GM12872 (cell line): ENCODE measurements around the gene MAP3K7.

ENCODE experiments used
- TF ChIP-seq, protein P1 (sequence below): IDR thresholded peaks from 3 replicates; pipeline ENCODE4 v1.5.1; 2011; ENCODE audit warnings: low read depth, mild to moderate bottlenecking, low read length, moderate library complexity; ENCODE audit not compliant: insufficient read depth

The MAP3K7 gene

GRCh38 chr6:90586546-90586835 is 381 bp downstream of the MAP3K7 start:
- TF ChIP-seq, protein P1, sequence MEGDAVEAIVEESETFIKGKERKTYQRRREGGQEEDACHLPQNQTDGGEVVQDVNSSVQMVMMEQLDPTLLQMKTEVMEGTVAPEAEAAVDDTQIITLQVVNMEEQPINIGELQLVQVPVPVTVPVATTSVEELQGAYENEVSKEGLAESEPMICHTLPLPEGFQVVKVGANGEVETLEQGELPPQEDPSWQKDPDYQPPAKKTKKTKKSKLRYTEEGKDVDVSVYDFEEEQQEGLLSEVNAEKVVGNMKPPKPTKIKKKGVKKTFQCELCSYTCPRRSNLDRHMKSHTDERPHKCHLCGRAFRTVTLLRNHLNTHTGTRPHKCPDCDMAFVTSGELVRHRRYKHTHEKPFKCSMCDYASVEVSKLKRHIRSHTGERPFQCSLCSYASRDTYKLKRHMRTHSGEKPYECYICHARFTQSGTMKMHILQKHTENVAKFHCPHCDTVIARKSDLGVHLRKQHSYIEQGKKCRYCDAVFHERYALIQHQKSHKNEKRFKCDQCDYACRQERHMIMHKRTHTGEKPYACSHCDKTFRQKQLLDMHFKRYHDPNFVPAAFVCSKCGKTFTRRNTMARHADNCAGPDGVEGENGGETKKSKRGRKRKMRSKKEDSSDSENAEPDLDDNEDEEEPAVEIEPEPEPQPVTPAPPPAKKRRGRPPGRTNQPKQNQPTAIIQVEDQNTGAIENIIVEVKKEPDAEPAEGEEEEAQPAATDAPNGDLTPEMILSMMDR = no peak

GRCh38 chr6:90584636-90585255 is 2.1 kb downstream of the MAP3K7 start:
- TF ChIP-seq, protein P1 = no peak

DNA sequence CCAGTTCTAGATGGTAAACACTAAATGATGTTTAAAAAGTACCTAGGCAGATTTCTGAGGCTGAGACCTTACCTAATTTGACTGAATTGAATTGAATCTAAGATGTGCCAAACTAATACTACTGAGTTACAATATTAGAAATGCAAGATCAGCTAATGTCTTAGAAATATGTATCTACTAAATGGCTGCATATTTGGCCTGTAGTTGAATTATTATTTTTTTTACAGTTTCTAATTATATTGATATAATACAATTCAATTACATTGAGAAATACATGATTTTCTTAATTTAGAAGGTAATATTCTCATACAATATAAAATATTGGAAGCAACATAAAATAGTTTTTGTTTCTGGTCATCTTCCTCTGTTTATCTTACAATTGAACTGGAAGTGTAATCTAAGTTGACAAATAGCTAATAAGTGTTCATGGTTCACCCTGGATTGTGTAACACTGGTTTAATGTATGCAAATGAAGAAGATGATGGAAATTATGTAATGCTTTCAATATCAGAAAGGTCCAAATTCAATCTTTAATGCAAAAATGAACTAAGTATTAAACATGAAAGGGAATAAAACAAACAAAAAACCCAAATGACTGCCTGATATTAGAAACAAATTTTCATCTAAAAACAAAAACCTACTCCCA is 2.9 kb downstream of the MAP3K7 start:
- TF ChIP-seq, protein P1 = no peak

DNA sequence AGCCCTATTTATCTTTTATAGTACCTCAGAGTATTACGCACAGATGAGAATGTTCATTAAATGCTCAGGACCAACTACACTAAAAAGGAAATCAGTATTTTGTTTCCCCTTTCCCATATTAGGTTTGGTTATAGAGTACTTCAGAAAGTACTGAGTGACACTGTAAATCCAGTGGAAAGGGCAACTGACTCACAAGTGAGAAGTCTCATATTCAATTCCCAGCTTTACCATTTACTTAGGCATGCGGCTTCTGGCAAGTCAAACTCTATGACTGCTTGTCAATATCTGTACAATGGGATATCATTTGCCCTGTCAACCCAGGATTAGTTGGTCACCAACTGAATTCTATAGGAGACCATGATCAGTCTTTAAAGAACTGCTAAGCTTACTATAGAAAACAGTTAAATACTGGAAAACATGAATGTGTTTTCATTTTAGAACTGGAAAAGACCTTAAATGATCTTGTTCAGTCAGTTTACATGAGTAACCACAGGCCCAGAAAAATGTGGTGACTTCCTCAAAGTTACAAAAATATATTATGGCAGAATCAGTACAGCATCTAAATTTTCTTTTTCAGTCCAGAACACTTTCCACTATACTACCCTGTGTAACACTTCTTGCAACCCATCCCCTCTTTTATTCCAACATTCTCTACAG is 3.6 kb downstream of the MAP3K7 start:
- TF ChIP-seq, protein P1 = no peak

DNA sequence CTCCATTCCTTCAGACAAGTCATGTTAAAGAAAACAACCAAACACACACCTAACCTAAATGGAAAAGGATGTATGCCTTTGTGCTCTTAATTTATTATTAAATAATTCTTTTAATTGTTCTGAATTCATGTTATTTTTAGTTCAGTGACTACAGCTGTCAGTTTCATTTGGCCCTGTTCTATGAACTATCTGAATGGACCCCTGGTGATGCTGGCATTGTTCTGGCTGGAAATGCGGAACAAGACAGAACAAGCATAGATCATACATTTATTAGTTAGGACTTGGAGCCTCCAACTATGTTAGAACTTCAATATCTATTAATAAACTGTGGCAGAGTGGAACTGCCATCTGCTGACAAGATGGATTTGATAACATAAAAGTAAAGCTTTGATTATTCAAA is 5.7 kb downstream of the MAP3K7 start:
- TF ChIP-seq, protein P1 = no peak

DNA sequence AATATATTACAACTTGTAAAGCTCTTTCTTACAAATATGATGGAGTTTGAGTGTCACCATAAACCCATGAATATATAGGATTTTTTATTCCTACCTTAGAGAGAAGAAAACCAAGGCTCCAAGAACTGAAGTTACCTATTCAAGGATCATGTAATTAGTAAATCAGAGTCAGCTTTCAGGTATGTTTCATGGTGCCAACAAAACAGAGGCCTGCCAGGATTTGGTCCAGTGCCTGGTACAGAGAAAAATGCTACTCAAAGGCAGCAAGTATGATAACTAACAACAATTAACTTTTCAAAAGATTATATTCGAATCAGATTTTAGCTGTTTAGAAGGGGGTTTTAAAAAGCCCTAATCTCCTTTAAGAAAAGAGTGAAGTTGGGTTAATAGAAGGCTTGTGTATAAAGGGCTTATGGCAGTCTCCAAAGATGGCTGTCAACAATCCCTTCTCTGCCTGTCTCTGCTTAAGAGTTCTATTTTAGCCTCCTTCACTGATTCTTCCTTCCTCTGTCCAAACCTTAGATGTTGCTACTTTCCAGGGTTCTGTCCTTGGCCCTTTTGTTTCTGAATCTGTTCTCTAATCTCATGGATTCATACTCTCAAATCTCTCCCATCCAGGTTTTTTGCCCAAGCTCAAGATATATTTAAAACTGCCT is 7.8 kb downstream of the MAP3K7 start:
- TF ChIP-seq, protein P1 = no peak

- TF ChIP-seq, protein P1 = no peak
Measured at GRCh38 chr6:90575267-90575666, 11.6 kb downstream of the MAP3K7 start.
